HG02870 (cell line): Measurements from ENCODE around the gene MPIG6B.
A peak's percentile ranks its signal among the peaks of the same experiment; 100 is the strongest.

ENCODE experiments used
- ATAC-seq: cut with Tn5 transposase; IDR thresholded peaks from one replicate; pipeline ENCODE4 v1.9.1; 2021; ENCODE audit warnings: mild to moderate bottlenecking, moderate library complexity; ENCODE audit not compliant: unreplicated experiment

Gene MPIG6B

DNA sequence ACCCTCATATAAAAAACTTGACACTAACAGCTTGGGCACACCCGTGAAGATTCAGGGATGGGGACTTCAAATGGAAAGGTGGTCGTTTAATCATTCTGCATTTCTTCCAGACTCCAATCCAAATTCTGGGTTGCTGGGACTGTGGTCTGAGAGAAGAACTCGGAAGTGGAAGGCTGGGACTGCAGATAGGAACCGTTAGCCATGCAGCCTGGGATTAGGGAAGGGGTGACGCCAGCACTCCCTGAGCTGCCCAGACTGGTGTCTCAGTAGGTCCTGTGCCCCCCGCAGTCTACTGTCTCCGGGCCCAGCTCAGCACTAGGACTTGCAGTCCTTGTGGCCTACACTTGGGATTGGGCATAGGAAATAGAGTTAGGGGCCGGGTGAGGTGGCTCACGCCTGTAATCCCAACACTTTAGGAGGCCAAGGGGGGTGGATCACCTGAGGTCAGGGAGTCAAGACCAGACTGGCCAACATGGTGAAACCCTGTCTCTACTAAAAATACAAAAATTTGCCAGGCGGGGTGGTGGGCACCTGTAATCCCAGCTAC is 13.7 kb downstream of the MPIG6B start:
- ATAC-seq, result no peak

GRCh38 chr6:31737315-31737990 is 14.3 kb downstream of the MPIG6B start:
- no peak for ATAC-seq

- no peak for ATAC-seq
These were observed 15.1 kb downstream of the MPIG6B start for GRCh38 chr6:31737991-31738979.

- ATAC-seq, result peak; percentile 72
These were observed 16.6 kb downstream of the MPIG6B start, which contains the start of gene MSH5 for GRCh38 chr6:31739639-31740396. Gene MSH5 (plus strand): TSS chr6:31740005. CDS start chr6:31740467, 462 bp downstream.

DNA sequence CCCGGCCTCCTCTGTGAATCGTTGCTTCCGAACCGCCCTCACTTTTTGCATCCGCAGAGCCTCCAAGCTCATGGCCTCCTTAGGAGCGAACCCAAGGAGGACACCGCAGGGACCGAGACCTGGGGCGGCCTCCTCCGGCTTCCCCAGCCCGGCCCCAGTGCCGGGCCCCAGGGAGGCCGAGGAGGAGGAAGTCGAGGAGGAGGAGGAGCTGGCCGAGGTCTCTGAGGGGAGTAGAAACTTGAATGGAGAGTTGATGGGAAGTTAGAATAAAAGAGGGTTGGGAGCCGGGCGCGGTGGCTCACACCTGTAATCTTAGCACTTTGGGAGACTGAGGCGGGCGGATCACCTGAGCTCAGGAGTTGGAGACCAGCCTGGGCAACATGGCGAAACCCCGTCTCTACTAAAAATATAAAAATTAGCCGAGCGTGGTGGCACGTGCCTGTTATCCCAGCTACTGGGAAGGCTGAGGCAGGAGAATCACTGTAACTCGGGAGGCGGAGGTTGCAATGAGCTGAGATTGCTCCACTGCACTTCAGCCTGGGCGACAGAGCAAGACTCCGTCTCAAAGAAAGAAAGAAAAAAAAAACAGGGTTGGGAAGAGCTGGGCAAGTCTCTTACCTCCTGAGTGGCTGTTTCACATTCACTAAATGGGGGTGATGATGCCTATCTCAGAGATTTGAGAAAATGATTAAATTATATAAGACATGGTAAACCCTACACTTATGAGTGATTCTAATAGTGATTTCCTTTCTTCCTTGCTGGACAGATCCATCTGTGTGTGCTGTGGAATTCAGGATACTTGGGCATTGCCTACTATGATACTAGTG is 17.4 kb downstream of the MPIG6B start:
- ATAC-seq, result no peak

GRCh38 chr6:31741815-31742214 is 18.6 kb downstream of the MPIG6B start:
- no peak for ATAC-seq

DNA sequence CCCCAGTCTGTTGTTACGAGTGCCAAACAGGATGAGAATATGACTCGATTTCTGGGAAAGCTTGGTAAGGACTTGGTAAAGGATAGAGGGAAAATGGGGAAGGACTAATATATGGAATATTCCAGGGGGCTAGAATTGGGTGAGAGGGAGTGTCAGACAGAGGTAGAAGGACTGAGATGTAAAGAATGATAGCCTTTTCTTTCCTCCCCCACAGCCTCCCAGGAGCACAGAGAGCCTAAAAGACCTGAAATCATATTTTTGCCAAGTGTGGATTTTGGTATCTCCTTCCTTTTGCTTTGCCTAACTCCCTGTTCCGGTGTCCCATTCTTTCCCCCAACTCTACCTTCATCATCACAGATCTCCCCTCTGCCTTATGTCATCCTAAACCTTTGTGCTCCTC is 19.7 kb downstream of the MPIG6B start:
- ATAC-seq, result no peak

DNA sequence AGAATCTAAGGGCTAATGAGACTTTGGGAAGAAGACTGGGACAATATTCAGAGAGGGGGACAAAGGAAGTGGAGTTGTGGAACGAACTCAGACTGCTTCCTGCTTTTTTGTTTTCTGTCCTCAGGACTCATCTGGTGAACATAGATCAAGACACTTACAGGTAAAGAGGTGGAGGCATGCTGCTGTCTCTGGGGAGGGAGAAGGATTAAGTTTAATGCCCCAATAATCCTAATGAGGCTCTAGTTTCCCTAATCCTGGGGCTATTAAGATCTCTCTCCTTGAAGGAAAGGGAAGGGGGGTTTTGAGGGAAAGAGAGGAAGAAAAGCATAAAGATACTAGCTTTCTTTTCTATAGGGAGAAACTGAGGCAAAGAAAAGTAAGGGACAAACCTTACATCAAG is 21.2 kb downstream of the MPIG6B start:
- no peak for ATAC-seq

DNA sequence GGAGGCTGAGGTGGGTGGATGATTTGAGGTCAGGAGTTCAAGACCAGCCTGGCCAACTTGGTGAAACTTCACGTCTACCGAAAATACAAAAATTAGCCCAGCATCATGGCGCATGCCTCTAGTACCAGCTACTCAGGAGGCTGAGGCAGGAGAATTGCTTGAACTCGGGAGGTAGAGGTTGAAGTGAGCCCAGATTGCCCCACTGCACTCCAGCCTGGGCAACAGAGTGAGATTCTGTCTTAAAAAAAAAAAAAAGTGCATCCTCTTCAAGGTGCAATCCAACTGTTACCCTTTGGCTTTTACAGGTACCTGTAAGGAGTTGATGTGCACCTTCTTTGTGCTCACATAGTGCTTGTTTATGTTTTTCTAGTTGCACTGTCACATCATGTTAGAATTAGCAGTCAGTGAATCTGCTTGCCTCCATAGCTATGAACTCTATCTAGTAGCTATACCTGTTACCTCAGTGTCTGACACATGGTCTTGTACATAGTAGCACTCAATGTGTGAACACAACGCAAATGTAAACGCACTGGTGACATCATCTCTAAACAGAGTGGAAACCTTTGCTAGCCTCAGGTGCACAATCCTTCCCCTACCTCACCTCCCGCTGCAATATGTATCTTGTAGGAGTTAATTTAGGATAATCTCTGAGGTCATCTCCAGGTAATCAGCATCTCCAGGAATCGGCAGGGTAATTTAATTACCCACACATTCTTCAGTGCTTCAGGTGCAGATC is 26.3 kb downstream of the MPIG6B start:
- no peak for ATAC-seq

- no peak for ATAC-seq
These were observed 27.3 kb downstream of the MPIG6B start for GRCh38 chr6:31750411-31751022.

GRCh38 chr6:31752739-31753319 is 29.7 kb downstream of the MPIG6B start:
- no peak for ATAC-seq

DNA sequence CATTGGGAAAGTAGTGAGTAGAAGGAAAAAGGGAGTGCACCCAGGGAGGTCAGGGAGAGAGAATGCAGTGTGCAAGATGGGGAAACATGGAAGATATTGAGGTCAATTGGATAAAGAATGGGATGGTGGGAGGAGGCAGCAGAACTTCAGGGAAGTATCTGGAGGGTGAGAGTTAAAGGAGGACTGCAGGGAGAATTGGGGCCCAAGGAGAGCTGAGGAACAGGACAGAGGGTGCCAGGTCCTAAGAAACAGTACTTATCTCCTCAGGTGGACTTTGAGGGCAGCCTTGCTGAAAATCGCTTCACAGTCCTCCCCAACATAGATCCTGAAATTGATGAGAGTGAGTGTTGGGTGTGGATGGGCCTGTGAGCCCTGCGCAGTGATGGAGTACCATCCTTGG is 35.1 kb downstream of the MPIG6B start:
- no peak for ATAC-seq

- no peak for ATAC-seq
These were observed 37.6 kb downstream of the MPIG6B start for GRCh38 chr6:31760790-31761189.

GRCh38 chr6:31761343-31761742 is 38.2 kb downstream of the MPIG6B start:
- no peak for ATAC-seq

DNA sequence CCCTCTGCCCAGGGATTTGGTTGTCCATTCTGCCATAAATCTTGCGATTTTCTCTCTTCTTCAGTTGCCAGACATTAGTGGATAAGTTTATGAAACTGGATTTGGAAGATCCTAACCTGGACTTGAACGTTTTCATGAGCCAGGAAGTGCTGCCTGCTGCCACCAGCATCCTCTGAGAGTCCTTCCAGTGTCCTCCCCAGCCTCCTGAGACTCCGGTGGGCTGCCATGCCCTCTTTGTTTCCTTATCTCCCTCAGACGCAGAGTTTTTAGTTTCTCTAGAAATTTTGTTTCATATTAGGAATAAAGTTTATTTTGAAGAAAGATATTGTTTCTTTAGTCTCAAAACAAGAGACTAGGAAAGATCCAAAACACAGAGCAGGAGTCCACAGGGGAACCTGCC is 39.2 kb downstream of the MPIG6B start, which contains the start of gene SAPCD1:
Gene SAPCD1, plus strand, starts transcription at position 301 of the 400 bp plus-strand sequence. CDS start 399 bp downstream, outside the sequence.
- ATAC-seq, result no peak

DNA sequence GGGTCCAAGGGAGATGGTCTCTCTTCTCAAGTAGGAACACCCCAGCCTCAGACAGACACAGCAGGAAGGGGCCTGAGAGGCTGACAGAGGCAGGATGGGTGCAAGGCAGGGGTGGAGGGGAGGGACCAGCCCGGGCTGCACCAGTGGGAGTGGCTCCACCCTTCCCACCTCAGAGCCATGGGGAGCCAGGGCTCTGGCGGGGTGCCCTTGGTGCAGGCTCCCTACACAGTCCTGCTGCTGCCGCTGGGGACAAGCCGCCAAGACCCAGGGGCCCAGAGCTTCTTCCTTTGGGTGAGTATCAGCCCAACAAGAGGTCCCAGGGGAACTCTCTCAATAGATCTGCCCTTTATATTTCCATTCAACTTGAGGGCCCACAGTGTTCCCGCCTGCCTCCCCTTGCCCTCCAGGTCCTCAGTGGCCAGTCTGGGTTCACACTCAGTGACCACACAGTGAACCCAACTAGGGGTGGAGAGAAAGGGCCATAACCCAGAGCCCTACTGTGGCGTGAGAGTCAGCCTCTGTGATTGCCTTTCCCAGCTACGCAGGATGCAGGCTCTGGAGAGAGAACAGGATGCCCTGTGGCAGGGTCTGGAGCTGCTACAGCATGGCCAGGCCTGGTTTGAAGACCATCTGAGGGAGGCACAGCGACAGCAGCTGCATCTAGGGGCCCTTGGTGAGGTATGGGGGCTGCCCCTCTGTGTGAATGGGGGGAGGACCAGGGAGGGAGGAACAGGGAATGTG is 39.9 kb downstream of the MPIG6B start:
- ATAC-seq, result no peak

DNA sequence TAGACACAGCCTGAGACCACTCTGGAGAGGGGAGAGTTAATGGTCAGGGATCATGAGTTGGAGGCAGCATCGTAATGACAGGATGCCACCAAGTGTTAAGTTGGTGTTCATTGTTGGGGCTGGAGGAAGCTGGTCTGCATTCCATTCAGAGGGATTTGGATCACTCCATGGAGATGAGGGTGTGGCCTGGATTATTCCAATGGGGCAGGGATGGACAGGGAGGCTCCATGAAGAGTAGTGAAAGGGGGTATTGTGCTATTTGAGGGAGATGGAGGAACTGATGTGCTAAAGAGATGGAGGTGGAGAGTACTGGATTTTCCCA is 40.4 kb downstream of the MPIG6B start:
- ATAC-seq, result no peak

DNA sequence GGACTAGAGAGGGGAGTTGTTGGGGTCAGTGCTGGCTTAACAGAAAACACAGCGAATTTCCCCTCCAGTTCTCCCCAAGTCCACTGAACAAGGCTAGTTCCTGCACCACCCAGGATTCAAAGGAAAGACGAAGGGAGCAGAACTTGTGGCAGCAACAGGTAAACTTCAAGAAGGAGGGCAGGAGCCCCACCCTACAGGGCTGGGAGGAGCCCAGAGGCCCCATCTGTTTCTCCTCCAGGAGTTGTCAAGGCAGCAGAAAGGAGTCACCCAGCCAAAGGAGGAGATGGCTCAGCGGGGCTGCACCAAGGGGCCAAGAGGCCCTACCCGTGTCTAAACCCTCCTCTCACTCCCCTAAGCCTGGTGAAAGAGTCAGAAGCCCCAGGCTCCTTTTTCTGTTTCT is 41.0 kb downstream of the MPIG6B start:
- ATAC-seq, result no peak
